ENCODE data around the gene TEX53.

Gene TEX53

DNA sequence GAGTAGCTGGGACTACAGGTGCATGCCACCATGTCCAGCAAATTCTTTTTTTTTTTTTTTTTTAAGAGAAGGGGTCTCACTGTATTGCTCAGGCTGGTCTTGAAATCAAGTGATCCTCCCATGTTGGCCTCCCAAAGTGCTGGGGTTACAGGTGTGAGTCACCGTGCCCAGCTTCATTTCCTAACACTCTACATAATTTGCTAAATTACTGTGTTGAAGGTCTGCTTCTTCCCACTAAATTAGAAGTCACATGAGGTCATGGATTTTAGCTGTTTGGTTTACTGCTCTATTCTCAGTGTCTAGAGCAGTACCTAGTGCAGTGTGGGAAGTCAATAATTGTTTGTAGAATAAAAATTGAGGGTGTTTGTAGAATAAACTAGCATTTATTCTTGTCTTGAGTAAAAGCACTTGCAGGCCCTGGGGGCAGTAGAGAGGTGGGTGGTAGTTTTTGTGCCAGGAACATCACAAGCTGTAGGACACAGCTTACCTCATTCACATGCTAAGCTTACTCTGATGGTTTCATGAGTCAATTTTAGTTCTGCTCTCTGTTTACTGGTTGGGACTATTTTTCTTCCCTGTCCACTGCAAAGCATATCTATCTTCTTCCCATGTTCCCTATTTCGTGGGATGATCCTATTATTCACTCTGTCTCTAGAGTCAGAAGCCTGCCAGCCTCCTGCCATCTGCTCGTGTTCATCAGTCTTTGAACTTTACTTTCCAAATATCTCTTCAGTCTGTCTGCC lies 17.4 kb upstream of the TEX53 start:
- H3K9me3 ChIP-seq = no peaks in the 10 kb centered on the region
- TF ChIP-seq CTCF (IDR thresholded peaks at IDR 0.05) = no peak
- peaks cover 16% of the 10 kb centered on the region for H3K27me3 ChIP-seq
- H3K4me1 ChIP-seq (ENCODE audit: control insufficient read depth in 1 of 2, insufficient read depth in 1 of 2, low read depth in 1 of 2, low read length in 1 of 2) = no peaks in the 10 kb centered on the region
- H3K36me3 ChIP-seq = no peaks in the 10 kb centered on the region
- H3K27ac ChIP-seq = no peak overlapping the region
- no peak overlapping the region for H3K4me3 ChIP-seq (ENCODE audit: low read depth in 1 of 2, low read length in 1 of 2)

DNA sequence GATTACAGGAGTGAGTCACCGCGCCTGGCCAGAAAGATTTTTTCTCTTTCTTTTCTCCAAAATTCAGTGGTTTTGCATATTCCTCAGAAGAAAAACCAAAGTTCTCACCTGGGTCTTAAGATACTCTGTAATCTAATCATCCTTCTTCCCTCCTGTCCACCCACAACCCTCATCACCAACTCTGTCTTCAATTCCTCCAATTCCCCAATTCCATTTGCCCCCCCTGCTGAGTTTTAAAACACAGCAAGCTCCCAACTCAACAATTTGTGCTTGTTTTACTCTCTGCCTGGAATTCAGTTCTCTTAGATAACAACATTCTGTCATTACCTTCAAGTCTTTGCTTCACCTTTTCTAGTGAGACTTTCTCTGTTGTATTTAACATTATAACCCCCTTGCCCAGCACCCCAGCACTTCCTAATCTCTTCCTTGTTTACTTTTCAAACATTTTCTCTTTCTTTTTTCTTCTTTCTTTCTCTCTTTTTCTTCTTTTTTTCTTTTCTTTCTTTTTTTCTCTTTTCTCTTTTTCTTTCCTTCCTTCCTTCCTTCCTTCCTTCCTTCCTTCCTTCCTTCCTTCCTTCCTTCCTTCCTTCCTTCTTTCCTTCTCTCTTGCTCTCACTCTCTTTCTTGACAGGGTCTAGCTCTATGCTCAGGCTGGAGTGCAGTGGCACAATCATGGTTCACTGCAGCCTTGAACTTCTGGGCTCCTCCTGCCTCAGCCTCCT lies 16.6 kb upstream of the TEX53 start:
- H3K9me3 ChIP-seq = no peaks in the 10 kb centered on the region
- H3K36me3 ChIP-seq = no peaks in the 10 kb centered on the region
- H3K4me1 ChIP-seq (ENCODE audit: control insufficient read depth in 1 of 2, insufficient read depth in 1 of 2, low read depth in 1 of 2, low read length in 1 of 2) = no peaks in the 10 kb centered on the region
- H3K27ac ChIP-seq = no peak overlapping the region
- peaks cover 16% of the 10 kb centered on the region for H3K27me3 ChIP-seq
- no peak overlapping the region for H3K4me3 ChIP-seq (ENCODE audit: low read depth in 1 of 2, low read length in 1 of 2)
- TF ChIP-seq CTCF (IDR thresholded peaks at IDR 0.05) = no peak

GRCh38 chr9:114671605-114672004 lies 14.0 kb upstream of the TEX53 start:
- Histone ChIP-seq H3K27ac (no peak overlapping the region), H3K36me3 (no peaks in the 10 kb centered on the region), H3K4me3 (ENCODE audit: low read depth in 1 of 2, low read length in 1 of 2) (no peak overlapping the region), H3K4me1 (ENCODE audit: control insufficient read depth in 1 of 2, insufficient read depth in 1 of 2, low read depth in 1 of 2, low read length in 1 of 2) (no peaks in the 10 kb centered on the region), H3K27me3 (no peaks in the 10 kb centered on the region), H3K9me3 (no peaks in the 10 kb centered on the region)
- TF ChIP-seq CTCF (IDR thresholded peaks at IDR 0.05) = no peak

DNA sequence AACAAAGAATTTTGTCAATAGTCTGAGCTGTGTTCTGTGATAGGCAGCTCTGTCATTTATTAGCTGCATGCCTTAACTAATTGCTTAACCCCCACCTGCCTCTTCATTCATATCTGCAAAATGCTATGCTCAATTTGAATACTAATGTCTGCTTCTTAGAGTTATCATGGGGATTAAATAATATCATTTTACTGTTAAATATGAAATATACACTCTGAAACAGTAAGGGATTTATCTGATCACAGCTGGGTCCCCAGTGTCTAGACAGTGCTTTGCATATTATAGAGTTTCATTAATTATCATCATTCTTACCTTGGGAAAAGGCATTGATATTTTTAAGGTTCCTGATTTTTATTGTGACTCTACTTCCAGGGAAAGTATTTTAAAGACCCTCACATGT lies 12.4 kb upstream of the TEX53 start:
- H3K4me3 ChIP-seq (ENCODE audit: low read depth in 1 of 2, low read length in 1 of 2) = no peak overlapping the region
- TF ChIP-seq CTCF (IDR thresholded peaks at IDR 0.05) = no peak
- H3K27me3 ChIP-seq = no peaks in the 10 kb centered on the region
- no peaks in the 10 kb centered on the region for H3K9me3 ChIP-seq
- no peaks in the 10 kb centered on the region for H3K4me1 ChIP-seq (ENCODE audit: control insufficient read depth in 1 of 2, insufficient read depth in 1 of 2, low read depth in 1 of 2, low read length in 1 of 2)
- H3K27ac ChIP-seq = no peak overlapping the region
- no peaks in the 10 kb centered on the region for H3K36me3 ChIP-seq

- no peak overlapping the region for H3K4me3 ChIP-seq (ENCODE audit: low read depth in 1 of 2, low read length in 1 of 2)
- no peaks in the 10 kb centered on the region for H3K9me3 ChIP-seq
- H3K27ac ChIP-seq = no peak overlapping the region
- TF ChIP-seq CTCF (IDR thresholded peaks at IDR 0.05) = no peak
- no peaks in the 10 kb centered on the region for H3K27me3 ChIP-seq
- H3K4me1 ChIP-seq (ENCODE audit: control insufficient read depth in 1 of 2, insufficient read depth in 1 of 2, low read depth in 1 of 2, low read length in 1 of 2) = no peaks in the 10 kb centered on the region
- no peaks in the 10 kb centered on the region for H3K36me3 ChIP-seq
Measured at GRCh38 chr9:114668146-114668545, 10.5 kb upstream of the TEX53 start.
